Stimulated activated CD4-positive, alpha-beta T cell treated with anti-CD3 and anti-CD28 coated beads, Interleukin-15, amount 100 ng/mL, for 1 hour (primary cell): ENCODE data around the gene PCLO.
"Not testable (repeated sequence)": the region's sequence is repeated elsewhere in the genome, so short reads cannot be mapped to it uniquely, and the experiment has no call there.

ENCODE experiments used
- DNase-seq, 2 donors: peaks; one replicate each; pipeline ENCODE4 v3.0.0-alpha.2; 2020; ENCODE audit warnings: low read depth in 1 of 2, low spot score in 1 of 2

The PCLO gene

DNA sequence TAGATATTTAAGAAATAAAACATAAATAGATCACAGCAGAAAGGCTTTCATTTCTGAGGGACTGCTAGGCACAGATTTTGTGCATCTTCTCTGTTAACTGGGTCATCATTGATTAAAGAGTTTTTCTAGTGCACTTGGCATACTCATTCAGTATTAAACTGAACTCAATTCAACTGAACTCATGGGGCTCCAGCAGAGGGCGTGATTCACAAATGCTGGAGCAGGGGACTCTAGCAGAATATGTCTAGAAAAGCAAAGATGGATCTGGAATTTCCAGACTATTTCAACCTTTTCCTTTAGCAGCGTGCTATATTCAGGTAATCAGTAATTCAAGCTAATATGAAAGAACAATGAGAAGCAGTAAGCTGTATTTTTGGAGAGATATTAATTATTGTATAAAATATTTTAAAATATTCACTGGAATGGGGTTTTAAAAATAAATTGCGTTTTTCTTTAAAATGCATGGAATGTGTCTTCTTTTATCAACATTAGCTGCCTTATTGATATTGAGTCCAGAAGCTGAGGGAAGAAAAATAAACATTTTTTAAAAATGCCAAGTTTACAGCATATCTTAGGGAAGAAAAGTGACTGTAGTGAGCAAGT lies 422.3 kb downstream of the PCLO start:
- DNase-seq, result no peak

DNA sequence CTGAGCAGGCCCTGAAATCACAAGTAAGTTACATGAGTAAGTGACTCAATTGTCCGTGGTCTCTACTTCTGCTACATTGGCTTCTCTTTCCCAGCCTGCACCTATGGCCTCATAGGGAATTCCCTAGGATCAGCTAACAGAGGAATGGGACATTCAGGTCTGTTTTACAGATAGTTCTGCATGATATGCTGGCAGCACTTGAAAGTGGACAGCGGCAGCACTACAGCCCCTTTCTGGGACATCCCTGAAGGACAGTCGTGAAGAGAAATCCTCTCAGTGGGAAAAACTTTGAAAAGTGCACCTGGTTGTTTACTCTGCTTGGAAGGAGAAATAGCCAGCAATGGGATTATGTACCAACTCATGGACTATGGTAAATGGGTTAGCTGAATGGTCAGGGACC lies 426.1 kb downstream of the PCLO start:
- no peak for DNase-seq

GRCh38 chr7:82732677-82733076 lies 430.0 kb downstream of the PCLO start:
- no peak for DNase-seq

DNA sequence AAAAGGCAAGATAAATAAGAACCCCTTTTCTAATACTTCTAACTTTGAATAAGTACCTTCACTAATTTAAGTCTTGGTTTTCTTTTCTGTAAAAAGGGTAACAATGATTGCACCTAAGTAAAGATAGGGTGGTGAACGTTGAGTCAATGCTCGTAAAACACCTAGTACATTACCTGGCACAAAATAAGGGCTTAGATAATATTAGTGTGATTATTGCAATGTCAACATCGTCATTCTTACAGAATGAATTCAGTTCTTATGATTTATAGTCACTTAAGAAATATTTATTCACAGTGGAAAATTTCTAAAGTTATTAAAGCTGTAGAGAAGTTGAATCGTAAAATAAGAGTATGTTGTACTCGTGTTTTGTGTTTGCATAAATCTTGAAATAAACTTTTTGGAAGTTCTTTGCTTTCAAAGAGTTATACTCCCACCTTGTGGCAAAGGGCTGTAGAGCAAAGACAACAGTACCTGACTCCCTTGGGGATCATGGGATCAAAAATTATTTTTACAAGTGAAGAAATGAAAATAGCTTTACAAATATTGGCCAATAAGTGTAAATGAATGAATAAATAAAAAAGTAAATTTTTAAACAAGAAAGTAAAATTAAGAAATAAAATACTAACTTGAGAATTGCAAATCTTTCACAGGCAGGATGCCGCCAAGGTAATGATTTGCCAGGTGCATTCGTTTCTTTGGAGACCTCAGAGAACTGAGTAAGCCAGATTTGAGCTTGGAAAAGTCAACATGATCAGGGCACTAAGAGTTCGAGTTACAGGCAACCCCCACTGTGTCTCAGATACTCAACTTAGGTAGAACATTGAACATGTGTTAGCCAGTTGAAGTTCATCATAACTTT lies 433.3 kb downstream of the PCLO start:
- DNase-seq, result no peak

DNA sequence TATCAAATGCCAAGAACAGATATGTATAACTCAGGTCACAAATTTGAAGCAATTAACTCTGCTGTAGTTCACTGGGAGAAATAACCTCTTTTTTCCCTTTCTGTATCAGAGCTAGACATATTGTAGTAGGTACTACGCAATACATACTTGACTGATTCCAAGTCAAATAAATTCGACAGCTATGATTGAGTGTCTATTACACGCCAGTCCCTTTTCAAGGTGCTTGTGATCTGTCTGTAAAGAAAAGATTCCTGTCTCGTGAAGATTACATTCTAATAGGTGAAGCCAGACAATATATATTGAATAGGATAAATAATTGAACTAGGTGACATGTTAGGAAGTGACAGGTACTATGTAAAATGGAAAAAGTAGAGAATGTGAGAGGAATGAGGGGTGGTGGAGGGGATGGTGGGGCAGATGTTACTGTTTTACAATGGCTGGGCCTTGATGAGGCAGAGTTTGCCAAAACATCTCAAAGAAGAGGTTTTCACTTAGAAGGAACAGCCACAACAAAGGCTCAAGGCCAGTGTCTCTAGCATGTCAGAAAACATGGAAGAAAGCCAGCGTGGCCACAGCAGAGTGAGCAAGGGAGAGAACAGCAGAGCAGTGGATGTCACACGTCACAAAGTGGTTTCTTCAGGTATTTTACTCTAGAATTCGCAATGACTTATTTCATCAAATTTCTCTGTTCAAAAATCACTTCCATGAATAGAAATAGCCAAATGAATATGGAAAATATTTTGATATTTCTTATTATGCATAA lies 436.5 kb downstream of the PCLO start:
- no peak for DNase-seq

DNA sequence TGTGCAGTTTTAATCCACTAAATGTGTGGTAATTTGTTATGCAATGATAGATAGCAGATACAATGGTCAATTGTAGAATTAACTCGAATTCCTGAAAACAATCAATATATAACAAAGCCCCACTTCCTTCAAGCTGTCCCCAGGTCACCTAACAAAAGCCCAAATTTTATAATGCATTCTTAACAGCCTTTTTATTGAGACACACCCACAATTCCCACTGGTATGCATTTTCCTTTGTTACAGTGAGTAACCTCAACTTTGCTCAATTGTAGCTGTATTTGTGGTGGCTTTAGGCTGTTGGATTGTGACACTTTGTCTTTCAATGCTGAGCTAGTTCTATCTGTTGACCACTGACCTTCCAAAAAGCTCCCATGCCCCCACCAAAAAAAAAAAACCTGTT lies 439.3 kb downstream of the PCLO start:
- no peak for DNase-seq

- DNase-seq, result no peak
Measured at GRCh38 chr7:82722946-82723345, 439.7 kb downstream of the PCLO start.

- DNase-seq, result no peak
Measured at GRCh38 chr7:82715344-82715743, 447.3 kb downstream of the PCLO start.

- no peak for DNase-seq
Measured at GRCh38 chr7:82714883-82715282, 447.8 kb downstream of the PCLO start.

GRCh38 chr7:82713506-82713905 lies 449.2 kb downstream of the PCLO start:
- no peak for DNase-seq

DNA sequence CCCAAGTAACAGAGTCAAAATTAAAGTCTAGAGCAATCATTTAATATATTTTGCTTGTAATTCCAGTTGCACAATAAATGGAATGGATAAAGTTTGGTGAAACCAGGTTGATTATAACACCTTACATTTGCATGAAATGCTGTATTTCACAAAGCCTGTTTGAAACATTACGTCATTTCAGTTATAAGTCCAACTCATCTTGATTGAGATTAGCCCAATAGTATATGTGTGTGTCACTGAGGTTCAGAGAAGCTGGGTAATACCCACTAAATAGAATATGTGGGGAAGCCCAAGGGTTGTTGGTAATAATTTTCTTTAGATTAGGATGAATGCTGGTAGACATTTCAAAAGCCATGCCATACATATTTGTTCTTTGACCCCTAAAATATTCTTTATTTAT lies 456.3 kb downstream of the PCLO start:
- DNase-seq, result not testable (repeated sequence)

GRCh38 chr7:82705517-82706260 lies 457.0 kb downstream of the PCLO start:
- DNase-seq, result no peak

GRCh38 chr7:82704121-82704520 lies 458.6 kb downstream of the PCLO start:
- DNase-seq, result no peak
